Hindlimb muscle (tissue), 1 donor: ENCODE results near the gene DCAF5. TPM values are rescaled to one million over a fixed set of nuclear protein-coding genes. Genes with fewer than 3 reads are reported as not detected.
"Not testable (repeated sequence)": the region's sequence is repeated elsewhere in the genome, so short reads cannot be mapped to it uniquely, and the experiment has no call there.

ENCODE experiments used
- DNase-seq: peaks from one replicate; pipeline ENCODE4 v3.0.0-alpha.2; 2013
- polyA plus RNA-seq: library from polyadenylated mRNA; unstranded; fragments of 120-200 nt; gene quantifications from one replicate; pipeline ENCODE4 v1.2.1, GENCODE V29; 2013; ENCODE audit not compliant: insufficient read length

DCAF5 gene
- polyA plus RNA-seq, 1 donor = 46.9 TPM

DNA sequence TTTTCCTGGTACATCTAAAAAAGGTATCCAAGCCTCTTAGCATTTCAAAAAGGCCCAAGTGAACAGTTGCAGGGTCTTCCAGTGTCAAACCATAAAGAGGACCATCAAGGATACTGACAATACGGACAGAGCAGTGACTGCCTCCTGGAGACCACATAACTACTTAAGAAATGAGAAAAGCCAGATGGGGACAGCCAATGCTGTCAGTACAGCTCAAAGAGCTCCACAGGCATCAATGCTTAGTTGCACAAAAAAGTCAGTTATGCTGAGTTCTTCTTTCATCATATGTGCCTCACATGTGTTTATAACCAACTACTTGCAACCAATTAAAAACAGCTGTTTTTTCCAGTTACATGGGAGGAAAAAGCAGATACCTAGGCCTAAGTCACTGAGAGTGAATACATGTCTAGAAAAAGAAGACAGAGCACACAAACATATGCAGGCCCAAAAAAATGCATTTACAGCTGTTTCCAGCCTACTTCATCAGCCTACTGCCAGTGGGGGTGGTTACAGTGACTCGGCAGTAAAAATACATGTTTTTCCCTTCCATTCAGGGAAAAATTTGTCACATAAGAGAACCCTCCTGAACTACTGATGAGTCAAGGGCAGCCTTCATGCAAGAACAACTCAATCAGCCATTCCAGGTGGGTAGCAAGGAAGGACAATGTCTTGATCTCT lies 84.0 kb downstream of the DCAF5 start:
- no peak for DNase-seq

DNA sequence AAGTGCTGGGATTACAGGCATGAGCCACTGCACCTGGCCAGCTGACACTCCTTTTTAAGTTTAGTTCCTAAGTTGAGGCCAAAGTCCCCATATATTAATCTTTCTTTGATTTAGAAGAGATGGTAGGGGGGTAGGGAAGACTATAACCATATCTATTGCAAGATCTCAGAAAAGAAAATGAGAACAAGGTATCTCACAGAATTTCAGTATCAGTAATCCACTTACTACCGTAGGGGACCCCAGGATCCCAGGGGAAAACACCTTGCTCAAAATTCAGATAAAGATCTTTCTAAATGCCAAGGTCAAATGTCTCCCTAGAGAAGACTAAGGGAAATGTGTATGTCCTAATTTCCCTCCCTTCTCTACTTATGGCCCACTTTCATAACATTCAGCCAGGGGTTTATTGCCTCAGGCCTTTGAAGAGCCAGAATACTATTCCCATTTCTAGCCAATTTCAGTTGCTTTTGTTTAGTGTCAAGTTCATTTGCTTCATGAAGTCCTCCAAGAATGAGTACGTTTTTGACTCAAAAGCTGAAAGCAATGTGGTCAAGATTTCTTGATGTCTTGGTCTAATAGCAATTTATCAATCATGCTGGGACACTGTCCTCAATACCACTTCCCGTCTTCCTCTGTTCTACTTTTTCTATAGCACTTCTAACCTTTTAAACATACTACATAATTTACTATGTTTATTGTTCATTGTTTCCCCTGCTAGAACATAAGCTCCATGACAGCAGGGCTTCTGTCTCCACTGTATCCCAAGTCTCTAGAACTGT lies 86.3 kb downstream of the DCAF5 start:
- DNase-seq = no peak

DNA sequence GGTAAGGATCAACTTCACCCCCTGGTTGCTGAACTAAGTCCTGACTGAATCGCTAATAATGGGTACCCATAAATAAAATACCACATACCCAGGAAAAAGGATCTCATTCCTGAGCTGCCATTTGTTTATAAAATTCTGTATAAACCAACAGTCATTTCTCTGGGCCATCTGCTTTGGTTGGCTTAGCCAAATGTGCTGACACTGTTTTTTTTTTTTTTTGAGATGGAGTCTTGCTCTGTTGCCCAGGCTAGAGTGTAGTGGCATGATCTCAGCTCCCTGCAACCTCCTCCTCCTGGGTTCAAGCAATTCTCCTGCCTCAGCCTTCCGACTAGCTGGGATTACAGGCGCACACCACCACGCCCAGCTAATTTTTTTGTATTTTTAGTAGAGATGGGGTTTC lies 87.0 kb downstream of the DCAF5 start:
- DNase-seq = not testable (repeated sequence)

DNA sequence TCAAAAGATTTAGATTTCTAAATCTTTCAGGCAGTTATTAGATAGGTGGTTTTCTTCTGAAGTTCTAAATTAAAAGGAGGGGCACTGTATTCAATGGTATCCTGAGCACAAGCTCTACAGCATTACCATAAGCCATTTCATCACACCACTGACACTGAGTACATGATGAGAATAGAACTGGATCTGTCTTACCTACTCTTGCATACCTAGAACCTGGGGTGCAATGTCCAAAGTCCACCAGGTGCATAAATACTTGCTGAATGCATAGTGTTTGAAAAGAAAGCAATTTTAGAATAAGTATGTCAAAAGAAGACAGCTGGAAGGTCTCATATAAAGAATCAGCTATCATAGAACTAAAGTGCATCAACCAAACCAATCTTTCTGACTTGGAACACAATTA lies 88.3 kb downstream of the DCAF5 start:
- DNase-seq = no peak

DNA sequence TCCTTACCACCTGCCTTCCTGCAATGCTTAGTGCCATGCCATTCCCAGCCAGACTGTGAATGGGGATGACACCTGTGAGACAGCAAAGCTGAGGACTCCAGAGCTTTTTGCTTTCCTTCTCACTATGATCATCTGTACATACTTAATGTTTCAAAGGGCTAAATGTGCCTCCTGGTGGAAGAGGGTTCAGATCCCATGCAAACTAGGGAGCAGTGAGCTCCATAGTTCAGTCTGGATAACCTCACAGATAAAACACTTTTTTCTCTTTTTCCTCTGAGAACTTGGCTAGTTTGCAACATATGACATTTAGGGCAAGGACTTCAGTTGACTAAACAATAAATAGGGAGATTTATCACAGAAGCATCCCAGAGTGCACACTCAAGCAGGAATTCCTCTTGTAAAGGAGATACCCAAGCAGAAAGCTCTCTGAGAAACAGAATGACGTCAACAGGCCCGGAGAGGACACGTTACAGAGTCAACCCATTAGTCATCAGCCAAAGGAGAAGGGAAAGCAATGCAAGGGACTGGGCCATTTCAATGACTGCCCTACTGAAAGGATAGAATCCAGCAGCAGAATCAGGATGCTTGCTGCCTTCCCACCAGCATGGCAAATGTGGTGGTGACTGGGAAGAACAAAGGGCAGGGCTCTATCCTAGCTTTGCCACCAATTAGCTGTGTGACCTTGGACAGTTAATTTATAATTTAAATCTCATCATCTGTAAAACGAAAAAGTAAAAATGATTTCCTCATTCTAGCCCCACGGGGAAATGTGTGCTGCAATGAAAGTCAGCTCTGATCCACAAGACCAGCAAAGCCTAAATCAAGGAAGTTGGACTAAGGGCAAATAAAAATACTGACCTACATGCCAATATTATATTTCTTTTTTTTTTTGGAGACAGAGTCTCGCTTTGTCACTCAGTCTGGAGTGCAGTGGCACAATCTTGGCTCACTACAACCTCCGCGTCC lies 93.0 kb downstream of the DCAF5 start:
- no peak for DNase-seq

DNA sequence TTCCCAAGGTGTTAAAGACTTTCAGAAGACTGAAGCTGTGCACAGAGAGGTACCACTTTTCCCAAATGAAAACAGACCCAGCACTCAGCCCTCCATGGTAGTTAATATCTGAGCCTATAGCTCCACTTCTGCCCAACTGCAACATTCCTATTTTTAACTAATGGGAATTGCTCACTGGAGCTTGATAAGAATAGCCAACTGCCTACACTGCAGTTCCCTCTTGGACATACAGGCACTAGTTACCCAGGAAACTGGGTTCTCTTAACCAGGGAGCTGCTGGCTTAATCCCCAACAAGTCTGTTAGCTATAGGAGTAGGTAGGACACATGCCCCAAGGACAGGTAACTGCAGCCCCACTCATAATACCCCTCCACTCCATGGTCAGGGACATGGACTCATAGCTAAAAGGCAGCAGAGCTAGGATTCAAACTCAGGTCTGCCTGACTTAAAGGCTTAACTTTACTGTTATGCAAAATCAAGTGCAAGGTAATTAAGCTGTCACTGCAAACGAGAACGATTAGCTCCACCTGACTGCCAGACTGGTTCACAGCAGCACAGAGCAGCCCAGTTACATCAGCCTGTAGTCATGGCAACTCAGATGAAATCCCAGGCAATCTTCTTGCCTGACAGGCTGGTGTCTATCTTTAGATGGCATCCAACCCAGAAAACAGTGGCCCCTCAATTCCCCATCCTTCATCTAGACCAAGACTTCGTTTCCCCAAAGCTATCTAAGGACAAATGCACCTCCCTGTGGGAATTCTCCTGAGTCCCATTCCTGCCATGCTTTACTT lies 96.7 kb downstream of the DCAF5 start:
- DNase-seq = no peak

DNA sequence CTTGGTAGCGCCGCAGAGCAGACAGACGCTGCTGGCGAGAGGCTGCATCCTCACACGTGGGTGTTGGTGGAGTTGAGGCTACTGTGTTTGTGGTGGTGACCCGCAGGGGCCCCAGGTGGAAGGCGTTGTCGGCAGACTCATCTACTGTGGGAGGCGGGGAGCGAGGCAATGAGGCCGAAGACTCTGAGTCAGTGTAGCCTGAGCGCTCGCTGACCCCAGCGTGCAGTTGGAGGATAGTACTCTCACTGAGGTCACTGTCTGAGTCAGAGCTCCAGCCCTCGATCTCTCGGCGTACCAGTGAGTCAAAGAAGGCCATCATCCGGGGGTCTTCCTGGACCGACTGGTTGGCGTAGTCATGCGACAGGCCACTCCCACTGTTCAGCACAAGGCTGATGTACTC lies 97.8 kb downstream of the DCAF5 start:
- DNase-seq = no peak

DNA sequence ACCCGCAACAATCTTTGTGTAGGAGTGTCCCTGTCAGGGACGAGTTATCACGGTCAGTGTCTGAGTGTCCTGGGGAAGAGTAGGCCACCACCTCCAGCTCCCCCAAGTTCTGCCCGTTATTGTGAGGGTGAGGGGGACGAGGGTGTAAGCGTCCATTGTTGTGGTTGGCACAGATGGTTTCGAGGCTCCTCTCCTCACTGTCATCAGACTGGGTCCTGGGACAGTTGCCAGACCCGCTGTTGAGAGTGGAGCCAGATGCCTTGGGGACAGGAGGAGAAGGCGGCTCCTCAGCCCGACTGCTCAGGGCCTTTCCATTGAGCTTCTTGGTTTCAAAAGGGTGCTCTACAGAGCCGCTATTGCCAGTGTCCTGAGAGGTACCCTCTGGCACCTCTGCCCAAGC lies 98.9 kb downstream of the DCAF5 start:
- no peak for DNase-seq

DNA sequence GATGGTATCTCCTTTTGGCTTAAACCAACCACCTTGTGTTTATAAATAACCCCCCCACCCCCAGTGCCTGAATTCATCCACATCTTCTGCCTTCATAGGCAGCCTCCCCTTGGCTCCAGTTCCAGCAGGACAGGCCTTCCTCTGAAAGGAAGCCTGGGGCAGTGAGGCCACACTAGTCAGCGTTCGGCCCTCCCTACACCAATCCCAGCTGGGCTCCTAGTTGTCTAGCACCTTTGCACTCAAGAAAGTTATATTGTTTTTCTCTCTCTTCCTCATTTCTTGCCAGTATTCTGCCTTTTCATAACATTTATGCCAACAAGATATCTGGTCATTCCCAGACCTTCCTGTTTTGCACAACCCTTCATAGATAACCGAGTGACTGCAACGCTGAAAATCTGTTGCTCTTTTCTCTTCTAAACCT lies 100.7 kb downstream of the DCAF5 start:
- no peak for DNase-seq

DNA sequence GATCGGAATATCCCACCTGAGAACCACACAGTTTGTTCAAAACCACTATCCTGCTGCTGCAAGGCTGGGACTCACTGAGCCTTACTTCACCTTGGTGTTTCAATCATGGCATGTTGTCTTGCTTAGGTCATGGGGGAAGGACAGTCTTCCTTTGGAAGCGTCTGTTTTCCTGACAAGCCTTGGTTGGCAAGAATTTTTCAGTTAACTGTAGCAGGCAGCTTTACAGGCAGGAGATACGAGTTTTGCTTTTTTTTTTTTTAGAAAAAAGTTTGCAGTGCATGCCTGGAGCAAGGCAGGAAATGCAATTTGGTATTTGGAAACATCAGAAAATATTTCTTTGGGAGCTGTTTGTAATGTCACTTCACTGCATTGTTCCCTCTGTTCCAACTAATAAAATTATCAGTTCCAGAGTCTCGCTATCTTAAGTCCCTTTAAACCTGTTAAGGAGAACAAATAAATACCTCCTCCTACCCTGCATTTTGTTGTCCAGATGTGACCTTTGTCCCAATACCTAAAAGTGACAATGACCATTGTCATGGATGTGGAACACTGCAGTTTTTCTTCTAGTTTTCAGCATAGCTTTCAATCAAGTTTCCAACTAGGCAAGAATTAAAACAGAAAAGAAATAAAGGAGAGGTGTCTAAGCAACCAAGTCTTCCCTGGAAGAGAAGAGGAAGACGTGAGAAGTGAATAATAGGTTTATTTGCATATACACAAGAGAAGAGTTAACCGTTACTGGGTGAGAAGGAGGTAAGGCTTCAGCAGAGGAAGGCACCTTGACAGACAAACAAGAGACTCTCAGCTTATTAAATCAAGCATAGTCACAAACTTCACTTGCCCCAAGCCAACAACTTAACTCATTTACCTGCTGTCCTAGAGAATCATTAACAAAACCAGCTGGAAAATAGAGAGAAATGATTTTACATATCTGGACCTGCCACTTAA lies 102.4 kb downstream of the DCAF5 start:
- no peak for DNase-seq

DNA sequence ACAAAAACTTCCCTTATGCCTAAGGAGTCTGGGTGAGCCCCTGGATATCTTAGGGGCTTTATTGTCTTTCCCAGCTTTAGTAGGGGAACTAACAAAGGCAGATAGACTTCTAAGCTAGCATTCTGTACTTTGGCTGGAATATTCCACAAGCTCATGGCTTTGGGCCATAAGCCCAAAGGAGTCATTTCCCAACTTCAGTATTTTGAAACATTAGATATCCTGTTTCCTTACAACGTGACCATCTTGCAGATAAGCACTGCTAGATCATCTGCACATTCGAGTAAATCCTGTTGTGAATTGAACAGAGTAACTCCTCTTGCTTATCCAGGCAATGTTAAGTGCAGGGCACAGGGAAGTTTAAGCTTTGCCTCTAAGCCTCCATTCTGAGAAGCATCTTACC lies 103.2 kb downstream of the DCAF5 start:
- DNase-seq = no peak

DNA sequence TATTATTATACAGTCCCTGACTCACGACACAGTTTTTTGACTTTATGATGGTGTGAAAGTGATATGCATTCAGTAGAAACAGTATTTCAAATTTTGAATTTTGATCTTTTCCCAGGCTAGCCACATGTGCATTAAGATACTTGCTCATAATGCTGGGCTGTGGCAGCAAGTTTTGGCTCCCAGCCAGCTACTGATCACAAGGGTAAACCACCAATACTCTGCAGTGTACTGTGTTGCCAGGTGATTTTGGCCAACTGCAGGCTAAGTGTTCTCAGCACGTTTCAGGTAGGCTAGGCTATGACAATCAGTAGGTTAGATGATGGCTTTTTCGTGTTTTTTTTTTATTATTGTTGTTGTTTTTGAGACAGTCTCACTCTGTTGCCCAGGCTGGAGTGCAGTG lies 104.5 kb downstream of the DCAF5 start:
- no peak for DNase-seq

DNA sequence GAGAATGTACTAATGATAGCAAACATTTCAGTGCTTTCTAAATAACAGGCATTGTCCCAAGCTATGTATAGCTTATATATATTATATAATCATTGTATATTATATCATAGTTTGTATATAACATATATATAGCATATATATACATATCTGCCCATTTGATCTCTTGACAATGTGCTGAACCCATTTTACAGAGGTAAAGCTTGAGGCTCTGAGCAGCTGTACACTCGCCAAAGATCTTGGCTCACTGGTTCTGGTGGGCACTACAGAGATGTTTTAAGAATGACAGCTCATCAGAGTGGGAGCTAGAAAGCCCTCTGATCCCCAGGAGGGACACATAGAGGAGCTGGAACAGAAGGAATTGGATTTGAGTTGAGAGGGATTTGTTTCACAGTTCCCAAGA lies 105.7 kb downstream of the DCAF5 start:
- no peak for DNase-seq

DNA sequence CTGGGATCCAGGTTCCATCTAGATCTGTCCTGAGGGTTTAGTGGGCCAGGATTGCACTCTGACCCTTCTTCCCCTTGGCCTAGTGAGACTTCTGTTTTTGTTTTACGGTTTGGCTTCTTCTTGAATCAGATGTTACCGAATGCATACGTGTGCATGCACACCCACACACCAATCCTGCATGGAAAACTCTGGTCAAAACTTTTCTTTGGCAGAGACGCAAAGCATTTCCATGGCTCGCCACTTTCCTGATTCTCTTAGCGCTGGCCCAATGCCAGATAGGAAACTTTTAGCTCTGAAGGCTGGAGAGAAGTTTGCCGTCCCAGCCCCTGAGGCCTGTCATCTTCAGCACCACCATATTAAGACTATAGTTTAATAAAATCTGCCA lies 106.5 kb downstream of the DCAF5 start:
- peak; percentile 86 for DNase-seq

DNA sequence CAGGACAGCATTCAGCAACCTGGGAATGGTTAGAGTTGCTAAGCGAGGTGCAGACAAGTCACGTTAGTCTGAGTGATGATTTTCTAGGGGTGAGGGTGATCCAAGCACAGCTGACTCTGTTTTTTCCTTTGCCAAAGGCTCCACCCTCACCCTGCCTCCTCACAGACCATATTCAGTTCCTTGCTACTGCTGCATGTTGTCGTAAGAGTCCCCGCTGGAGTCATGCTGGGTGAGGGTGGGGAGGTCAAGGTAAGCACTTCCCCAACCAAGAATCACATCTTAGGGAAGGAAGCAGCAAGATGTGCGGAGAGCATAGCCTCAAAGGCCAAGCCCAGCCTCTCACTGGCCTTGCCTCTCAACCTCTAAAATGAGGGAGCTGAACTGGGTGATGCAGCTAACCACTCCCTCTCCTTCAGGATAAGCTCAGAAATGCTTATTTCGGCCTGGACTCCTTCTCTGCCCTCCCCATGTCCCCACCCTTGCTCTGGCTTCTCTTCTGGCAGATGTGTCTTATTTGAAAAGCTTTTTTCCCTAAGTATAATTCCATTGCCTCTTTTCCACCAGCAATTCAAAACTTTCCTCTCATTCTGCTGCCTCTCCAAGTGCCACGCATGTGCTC lies 107.0 kb downstream of the DCAF5 start:
- DNase-seq = peak; percentile 70

DNA sequence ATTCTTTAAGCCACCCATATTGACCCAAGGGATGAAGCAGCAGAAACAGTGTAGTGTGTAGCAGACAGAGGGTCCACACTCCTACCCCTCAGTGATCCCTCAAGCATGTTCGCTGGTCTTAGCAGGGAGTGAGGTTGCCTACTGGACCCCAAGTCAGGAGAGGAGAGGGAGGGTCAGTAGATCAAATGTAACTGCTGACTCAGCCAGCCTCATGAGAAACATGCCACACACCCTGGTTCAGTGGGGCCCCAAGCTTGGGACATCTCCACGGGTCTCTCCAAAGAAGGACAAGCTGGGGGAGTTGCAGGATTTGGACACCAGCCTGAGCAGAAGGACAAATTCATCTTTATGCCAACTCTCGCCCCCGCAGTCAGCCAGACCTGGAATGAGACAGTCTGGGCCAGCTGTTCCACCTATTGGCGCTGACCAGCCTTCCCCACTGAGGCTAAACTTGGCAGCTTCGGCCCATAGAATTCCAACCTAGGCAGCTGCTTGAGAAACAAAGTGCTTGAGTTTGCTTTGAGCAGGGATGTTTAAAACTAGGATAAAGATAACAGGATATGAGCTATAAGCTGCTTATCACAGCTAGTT lies 107.9 kb downstream of the DCAF5 start:
- DNase-seq = no peak

DNA sequence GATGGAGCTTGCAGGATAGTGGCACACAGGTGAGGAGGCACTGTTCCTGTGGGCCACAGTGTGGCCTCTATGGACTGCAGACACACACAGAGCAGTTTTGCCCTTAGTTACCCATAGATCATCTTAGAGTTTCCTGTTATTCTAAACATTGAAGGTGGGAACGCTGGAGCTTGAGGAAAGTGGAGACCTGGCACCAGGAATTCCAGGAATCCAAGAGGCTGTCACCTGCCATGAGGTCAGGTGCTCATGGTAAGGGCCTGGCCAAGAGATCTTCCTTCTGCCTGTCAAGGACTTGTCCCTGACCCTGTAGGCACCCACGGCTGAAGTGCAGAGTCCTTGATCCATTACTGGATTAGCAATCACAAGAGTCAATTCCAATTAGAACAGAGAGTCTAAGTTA lies 108.6 kb downstream of the DCAF5 start:
- no peak for DNase-seq

DNA sequence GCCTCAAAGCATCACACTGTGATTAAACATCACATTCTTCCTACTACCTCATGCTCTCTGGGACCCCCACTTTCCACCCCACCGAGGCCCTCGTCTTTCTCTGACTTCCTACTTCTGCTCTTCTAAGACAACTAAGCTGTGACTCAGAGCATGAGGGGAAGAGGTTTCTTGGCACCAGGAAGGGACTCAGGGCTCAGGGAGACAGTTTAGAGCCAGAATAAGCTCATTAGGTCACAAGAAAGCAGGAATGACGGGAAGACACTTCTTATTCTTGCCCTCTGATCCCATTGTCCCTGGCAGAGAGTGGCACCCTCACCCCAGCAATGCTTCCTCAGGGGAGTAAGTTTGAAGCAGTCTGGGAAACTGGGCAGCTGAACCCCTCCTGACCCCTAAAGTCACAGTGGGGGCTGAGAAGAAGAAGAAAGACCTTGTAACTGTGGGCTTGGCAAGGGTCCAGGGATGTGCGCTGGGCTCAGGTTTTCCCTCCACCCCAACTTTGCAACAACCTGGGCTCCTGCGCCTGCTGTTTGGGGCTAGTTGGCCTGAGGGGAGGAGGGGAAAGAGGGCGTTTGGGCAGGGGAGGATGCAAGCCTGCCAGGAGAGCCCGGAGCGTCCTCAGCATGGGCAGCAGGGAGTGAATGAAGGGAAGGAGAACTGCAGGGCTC lies 109.2 kb downstream of the DCAF5 start:
- DNase-seq = no peak

DNA sequence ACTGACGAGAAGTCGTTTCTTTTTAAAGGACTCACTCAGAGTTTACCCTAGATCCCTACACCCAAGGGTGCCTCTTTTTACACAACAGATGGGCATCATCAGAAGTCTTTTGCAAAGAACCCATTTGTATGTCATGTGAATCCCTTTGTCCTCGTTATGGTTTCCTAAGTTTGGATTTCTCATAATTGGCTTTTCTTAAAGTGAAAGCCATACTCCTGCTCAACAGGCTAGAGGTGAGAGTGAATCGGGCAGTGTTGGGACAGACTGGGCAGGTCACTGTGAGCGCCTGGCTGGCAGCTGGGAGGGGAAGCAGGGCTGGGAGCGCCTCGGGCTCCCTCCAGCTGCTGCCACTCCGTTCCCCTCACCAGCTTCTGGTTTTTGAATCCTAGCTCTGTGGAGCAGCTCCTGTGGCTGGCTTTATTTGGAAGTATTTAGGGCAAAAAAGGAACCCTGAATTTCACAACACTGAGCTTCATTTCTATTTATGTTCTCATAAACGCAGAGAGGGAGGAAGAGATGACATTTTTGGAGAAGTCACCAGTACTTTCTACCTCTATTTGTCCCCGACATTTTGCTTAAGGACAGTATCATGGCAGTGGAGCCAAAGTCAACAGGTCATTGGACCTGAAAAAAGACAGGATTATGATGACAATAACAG lies 110.0 kb downstream of the DCAF5 start:
- no peak for DNase-seq
